Measurements from ENCODE around the gene PALM3.

Gene PALM3

DNA sequence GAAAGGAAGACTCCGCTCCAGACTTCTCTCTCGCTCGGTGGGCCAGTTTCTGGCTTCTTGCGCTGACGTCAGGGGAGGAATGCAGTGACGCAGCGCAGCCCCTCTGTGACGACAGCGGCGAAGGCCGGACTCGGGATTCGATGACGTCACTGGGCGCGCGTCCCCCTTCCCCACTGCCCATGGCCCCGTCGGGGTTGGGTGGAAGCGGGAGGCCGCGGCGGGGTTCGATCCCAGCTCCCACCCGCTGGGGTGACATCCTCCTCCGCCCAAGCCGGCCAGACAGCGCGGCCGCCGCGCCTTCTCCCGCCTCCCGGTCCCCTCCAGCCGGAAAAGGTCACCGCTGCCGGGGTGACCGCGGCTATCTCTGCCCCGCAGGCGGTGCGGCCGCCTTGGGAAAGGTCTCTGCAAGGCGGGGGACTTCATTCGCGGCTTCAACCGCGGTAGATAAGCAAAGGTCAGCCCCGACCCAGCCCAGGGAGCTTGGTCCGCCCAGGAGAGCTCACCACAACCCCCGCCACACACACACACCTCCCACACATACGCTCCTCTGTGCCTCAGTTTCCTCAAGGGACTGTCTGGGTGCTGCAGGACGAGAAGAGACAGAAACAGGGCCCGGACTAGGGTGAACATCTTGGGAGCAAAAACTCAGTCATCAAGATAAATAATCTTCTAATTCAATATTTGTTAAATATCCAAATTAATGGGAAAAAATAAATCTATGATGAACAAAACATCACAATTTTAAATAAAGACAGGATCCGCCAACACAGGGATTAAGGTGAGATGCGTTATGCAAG is 54.9 kb downstream of the PALM3 start:
- H3K36me3 ChIP-seq (ENCODE audit: insufficient read depth, low read length) = no peaks in the 10 kb centered on the region
- H3K4me3 ChIP-seq (ENCODE audit: low read depth, low read length, poor library complexity, severe bottlenecking) = peak overlapping the region; percentile 86
- H3K9me3 ChIP-seq (ENCODE audit: low read length) = no peaks in the 10 kb centered on the region
- H4K20me1 ChIP-seq (ENCODE audit: insufficient read depth, low read length) = no peaks in the 10 kb centered on the region
- H3K4me2 ChIP-seq (ENCODE audit: low read length) = peak overlapping the region; percentile 78
- no peaks in the 10 kb centered on the region for H3K27me3 ChIP-seq (ENCODE audit: insufficient read depth, low read length)
- H3K27ac ChIP-seq (ENCODE audit: low read depth, low read length, poor library complexity, severe bottlenecking) = peak overlapping the region; percentile 58
- peak overlapping the region; percentile 83; the same call in 1 of the 2 replicates for H2AFZ ChIP-seq (ENCODE audit: low read length)
- no peaks in the 10 kb centered on the region for H3K79me2 ChIP-seq (ENCODE audit: insufficient read depth, low read length)
- TF ChIP-seq, protein P1, sequence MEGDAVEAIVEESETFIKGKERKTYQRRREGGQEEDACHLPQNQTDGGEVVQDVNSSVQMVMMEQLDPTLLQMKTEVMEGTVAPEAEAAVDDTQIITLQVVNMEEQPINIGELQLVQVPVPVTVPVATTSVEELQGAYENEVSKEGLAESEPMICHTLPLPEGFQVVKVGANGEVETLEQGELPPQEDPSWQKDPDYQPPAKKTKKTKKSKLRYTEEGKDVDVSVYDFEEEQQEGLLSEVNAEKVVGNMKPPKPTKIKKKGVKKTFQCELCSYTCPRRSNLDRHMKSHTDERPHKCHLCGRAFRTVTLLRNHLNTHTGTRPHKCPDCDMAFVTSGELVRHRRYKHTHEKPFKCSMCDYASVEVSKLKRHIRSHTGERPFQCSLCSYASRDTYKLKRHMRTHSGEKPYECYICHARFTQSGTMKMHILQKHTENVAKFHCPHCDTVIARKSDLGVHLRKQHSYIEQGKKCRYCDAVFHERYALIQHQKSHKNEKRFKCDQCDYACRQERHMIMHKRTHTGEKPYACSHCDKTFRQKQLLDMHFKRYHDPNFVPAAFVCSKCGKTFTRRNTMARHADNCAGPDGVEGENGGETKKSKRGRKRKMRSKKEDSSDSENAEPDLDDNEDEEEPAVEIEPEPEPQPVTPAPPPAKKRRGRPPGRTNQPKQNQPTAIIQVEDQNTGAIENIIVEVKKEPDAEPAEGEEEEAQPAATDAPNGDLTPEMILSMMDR (IDR thresholded peaks at IDR 0.05; ENCODE audit: low read length) = no peak
- TF ChIP-seq EZH2 (IDR thresholded peaks at IDR 0.05; ENCODE audit: borderline replicate concordance, low read length) = no peak
- peak overlapping the region; percentile 88 for H3K9ac ChIP-seq (ENCODE audit: low read length)
- no peaks in the 10 kb centered on the region; the same call in 1 of the 2 replicates for H3F3A ChIP-seq (ENCODE audit: insufficient read depth, low read length)
- no peaks in the 10 kb centered on the region for H3K9me2 ChIP-seq (ENCODE audit: low read depth, low read length)
- H3K4me1 ChIP-seq (ENCODE audit: insufficient read depth, low read length, severe bottlenecking) = peaks cover 40% of the 10 kb centered on the region

DNA sequence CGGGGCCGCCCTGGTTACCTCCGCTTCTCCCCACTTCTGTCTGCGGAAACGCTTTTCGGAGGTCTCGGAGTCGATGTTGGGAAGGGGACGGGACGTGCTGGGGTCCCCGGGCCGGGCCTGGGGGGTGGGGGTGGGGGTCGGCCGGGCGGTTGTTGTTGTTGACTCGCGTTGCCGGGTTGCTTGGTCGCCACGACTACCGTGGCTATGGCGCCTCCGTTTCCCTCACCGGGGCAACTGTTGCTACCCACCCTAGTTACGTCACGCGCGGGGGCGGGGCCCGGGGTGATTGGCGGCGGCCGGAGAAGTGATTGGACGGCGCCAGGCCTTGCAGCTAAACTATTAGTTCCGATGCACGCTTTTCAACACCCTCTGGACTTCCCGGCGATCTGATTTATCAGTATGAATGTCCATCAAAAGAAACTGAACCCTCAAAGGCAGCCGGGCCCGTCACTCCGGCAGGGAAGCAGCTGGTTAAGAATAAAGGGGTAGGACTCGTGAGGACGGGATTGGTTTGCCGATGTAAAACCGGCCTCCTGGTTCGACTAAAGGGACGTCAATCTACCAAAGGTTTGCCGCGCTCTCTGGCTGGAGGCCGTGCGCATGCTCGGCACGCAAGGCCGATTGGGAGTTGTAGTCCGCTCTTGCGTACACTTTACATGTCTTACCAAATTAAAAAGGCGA is 55.7 kb downstream of the PALM3 start, which contains the start of gene RFX1:
Gene RFX1, minus strand, starts transcription at position 236 of the 681 bp plus-strand sequence. CDS start 12,477 bp downstream, outside the sequence.
- Histone ChIP-seq H3K4me2 (ENCODE audit: low read length) (peak within 1 kb of the TSS; percentile 94), H2AFZ (ENCODE audit: low read length) (peak within 1 kb of the TSS; percentile 83; the same call in 1 of the 2 replicates), H3K27ac (ENCODE audit: low read depth, low read length, poor library complexity, severe bottlenecking) (peak within 1 kb of the TSS; percentile 92)

DNA sequence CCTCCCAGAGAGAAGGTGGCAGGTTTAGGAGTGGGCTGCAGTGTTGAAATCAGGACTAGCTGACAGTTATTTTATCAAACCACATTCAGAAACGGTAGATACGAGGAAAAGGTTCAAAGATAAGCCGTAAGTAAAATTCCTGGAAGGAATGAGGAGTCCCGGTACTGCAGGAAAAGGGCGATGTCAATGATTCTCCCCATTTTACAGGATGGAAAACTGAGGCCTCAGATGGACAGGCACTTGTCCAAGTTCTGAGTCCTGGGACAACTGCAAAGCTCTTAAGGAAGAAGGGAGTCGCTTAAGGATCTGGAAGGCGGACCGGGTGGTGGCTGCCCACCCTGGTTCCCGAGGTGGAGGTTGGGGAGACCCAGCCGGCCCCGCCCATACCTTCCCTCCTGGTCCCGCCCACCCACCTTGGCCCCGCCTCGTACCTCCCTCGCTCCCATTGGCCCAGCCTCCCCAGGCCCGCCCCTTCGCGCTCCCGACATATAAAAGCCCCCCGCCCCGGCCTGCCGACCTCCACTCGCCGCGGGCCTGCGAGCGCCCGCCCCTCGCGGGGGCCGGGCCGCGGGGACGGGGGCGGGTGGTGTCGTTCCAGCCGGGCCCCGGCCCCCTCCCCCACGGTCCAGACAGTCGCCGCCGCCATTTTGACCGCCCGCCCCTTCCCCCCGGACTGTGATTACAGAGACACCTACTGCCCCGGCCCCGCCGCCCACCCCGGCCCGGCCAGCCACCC is 56.4 kb downstream of the PALM3 start:
- Histone ChIP-seq H3K9me2 (ENCODE audit: low read depth, low read length) (no peaks in the 10 kb centered on the region), H3K9ac (ENCODE audit: low read length) (peak overlapping the region; percentile 61), H3K79me2 (ENCODE audit: insufficient read depth, low read length) (no peaks in the 10 kb centered on the region), H3K4me2 (ENCODE audit: low read length) (peak overlapping the region; percentile 94), H2AFZ (ENCODE audit: low read length) (no peak overlapping the region), H4K20me1 (ENCODE audit: insufficient read depth, low read length) (no peaks in the 10 kb centered on the region), H3K4me1 (ENCODE audit: insufficient read depth, low read length, severe bottlenecking) (peaks cover 52% of the 10 kb centered on the region), H3K36me3 (ENCODE audit: insufficient read depth, low read length) (no peaks in the 10 kb centered on the region), H3K9me3 (ENCODE audit: low read length) (no peaks in the 10 kb centered on the region), H3K27ac (ENCODE audit: low read depth, low read length, poor library complexity, severe bottlenecking) (peak overlapping the region; percentile 92), H3K27me3 (ENCODE audit: insufficient read depth, low read length) (no peaks in the 10 kb centered on the region), H3F3A (ENCODE audit: insufficient read depth, low read length) (no peaks in the 10 kb centered on the region; the same call in 1 of the 2 replicates), H3K4me3 (ENCODE audit: low read depth, low read length, poor library complexity, severe bottlenecking) (peak overlapping the region; percentile 86)
- TF ChIP-seq, protein P1 (IDR thresholded peaks at IDR 0.05; ENCODE audit: low read length) = no peak
- no peak for TF ChIP-seq EZH2 (IDR thresholded peaks at IDR 0.05; ENCODE audit: borderline replicate concordance, low read length)

More for the DNA sequence above, 55.7 kb downstream of the PALM3 start, which contains the start of gene RFX1:
- Histone ChIP-seq H3K27me3 (ENCODE audit: insufficient read depth, low read length) (no peaks in the 10 kb centered on the region), H4K20me1 (ENCODE audit: insufficient read depth, low read length) (no peaks in the 10 kb centered on the region), H3K36me3 (ENCODE audit: insufficient read depth, low read length) (no peaks in the 10 kb centered on the region), H3K4me3 (ENCODE audit: low read depth, low read length, poor library complexity, severe bottlenecking) (peak within 1 kb of the TSS; percentile 86), H3F3A (ENCODE audit: insufficient read depth, low read length) (no peaks in the 10 kb centered on the region; the same call in 1 of the 2 replicates), H3K9me2 (ENCODE audit: low read depth, low read length) (no peaks in the 10 kb centered on the region), H3K79me2 (ENCODE audit: insufficient read depth, low read length) (no peaks in the 10 kb centered on the region), H3K9ac (ENCODE audit: low read length) (peak within 1 kb of the TSS; percentile 88), H3K9me3 (ENCODE audit: low read length) (no peaks in the 10 kb centered on the region), H3K4me1 (ENCODE audit: insufficient read depth, low read length, severe bottlenecking) (peaks cover 47% of the 10 kb centered on the region)
- TF ChIP-seq, protein P1 (IDR thresholded peaks at IDR 0.05; ENCODE audit: low read length) = no peak
- no peak for TF ChIP-seq EZH2 (IDR thresholded peaks at IDR 0.05; ENCODE audit: borderline replicate concordance, low read length)

Data from OCI-LY1 (cell line).